Ascending aorta (tissue), 2 donors: Measurements from ENCODE around the gene C10orf62. TPM values are rescaled to one million over a fixed set of nuclear protein-coding genes. Genes with fewer than 3 reads are reported as not detected.
A peak's percentile ranks its signal among the peaks of the same experiment; 100 is the strongest.

Source experiments
- DNase-seq, 2 donors: peaks; one replicate each; pipeline ENCODE4 v3.0.0-alpha.2; 2019; ENCODE audit warnings: low spot score in 2 of 2
- H3K27ac ChIP-seq, 2 donors: fragments of 200-600 bp; sonication (generic); one replicate each; pipeline ENCODE4 v1.5.1; 2016 to 2017; ENCODE audit warnings: mild to moderate bottlenecking in 1 of 2
- H3K27me3 ChIP-seq: fragments of 200-600 bp; sonication (generic); one replicate; pipeline ENCODE4 v1.5.1; 2017
- H3K36me3 ChIP-seq, 2 donors: fragments of 200-600 bp; sonication (generic); one replicate each; pipeline ENCODE4 v1.5.1; 2016
- H3K4me1 ChIP-seq, 2 donors: fragments of 200-600 bp; sonication (generic); one replicate each; pipeline ENCODE4 v1.5.1; 2016 to 2017; ENCODE audit warnings: mild to moderate bottlenecking in 1 of 2
- H3K4me3 ChIP-seq, 2 donors: fragments of 200-600 bp; sonication (generic); one replicate each; pipeline ENCODE4 v1.5.1; 2016 to 2017; ENCODE audit warnings: mild to moderate bottlenecking in 1 of 2
- H3K9me3 ChIP-seq, 2 donors: fragments of 200-600 bp; sonication (generic); one replicate each; pipeline ENCODE4 v1.5.1; 2016
- CTCF ChIP-seq, 3 experiments: fragments of 200-600 bp in 2 of 3; fragments of 450-650 bp in 1 of 3; sonication (generic) in 2 of 3; IDR thresholded peaks; one replicate each; pipeline ENCODE4 v1.5.1; 2016 to 2019; ENCODE audit warnings: antibody characterized with exemption in 3 of 3, mild to moderate bottlenecking in 1 of 3, moderate library complexity in 1 of 3
- intact Hi-C: fragments of 100-400 bp; cut with DNase I; formaldehyde crosslinking; loops from one replicate; pipeline ENCODE4 v1.15.1; 2023
- total RNA-seq: library from RNA; depleted of rRNA; stranded (reverse); fragments of >200 nt; gene quantifications from one replicate; pipeline ENCODE4 v1.1.0, GENCODE V29; 2016

Gene C10orf62
- total RNA-seq, 1 donor from 2014 or later, result not detected

GRCh38 chr10:97607095-97607636 is 17.6 kb downstream of the C10orf62 start:
- no peak for TF ChIP-seq CTCF (IDR thresholded peaks at IDR 0.05)
- no peak overlapping the region for H3K27ac ChIP-seq
- H3K9me3 ChIP-seq, result no peaks in the 10 kb centered on the region
- no peak for DNase-seq
- H3K27me3 ChIP-seq, result no peaks in the 10 kb centered on the region
- intact Hi-C loops, result no loop called here
- peaks cover 0 to 21% of the 10 kb centered on the region in 2 donors for H3K4me1 ChIP-seq
- no peak overlapping the region for H3K4me3 ChIP-seq
- no peaks in the 10 kb centered on the region for H3K36me3 ChIP-seq

GRCh38 chr10:97608991-97609561 is 19.6 kb downstream of the C10orf62 start:
- H3K4me1 ChIP-seq, result peaks cover 0 to 24% of the 10 kb centered on the region in 2 donors
- no peaks in the 10 kb centered on the region for H3K27me3 ChIP-seq
- H3K27ac ChIP-seq, result peak overlapping the region; percentile 47 to 73
- no peak for TF ChIP-seq CTCF (IDR thresholded peaks at IDR 0.05)
- H3K36me3 ChIP-seq, result no peaks in the 10 kb centered on the region
- DNase-seq, result peak in 1 of 2 donors; percentile 72
- no peak overlapping the region for H3K4me3 ChIP-seq
- H3K9me3 ChIP-seq, result no peaks in the 10 kb centered on the region
- intact Hi-C loops, result no loop called here

GRCh38 chr10:97611473-97611872 is 22.0 kb downstream of the C10orf62 start:
- no peak for TF ChIP-seq CTCF (IDR thresholded peaks at IDR 0.05)
- intact Hi-C loops, result no loop called here
- Histone ChIP-seq H3K9me3 (no peaks in the 10 kb centered on the region), H3K36me3 (no peaks in the 10 kb centered on the region), H3K4me3 (no peak overlapping the region), H3K4me1 (peaks cover 0 to 24% of the 10 kb centered on the region in 2 donors), H3K27me3 (no peaks in the 10 kb centered on the region), H3K27ac (peak overlapping the region in 1 of 2 donors; percentile 44)
- no peak for DNase-seq

GRCh38 chr10:97612386-97612785 is 22.9 kb downstream of the C10orf62 start:
- Histone ChIP-seq H3K4me1 (peaks cover 0 to 24% of the 10 kb centered on the region in 2 donors), H3K27me3 (no peaks in the 10 kb centered on the region), H3K27ac (peak overlapping the region in 1 of 2 donors; percentile 44), H3K4me3 (no peak overlapping the region), H3K36me3 (no peaks in the 10 kb centered on the region), H3K9me3 (no peaks in the 10 kb centered on the region)
- intact Hi-C loops, result loop anchor here (1.0 to 2.0 kb wide), 2 partner anchors 40 to 150 kb away; partner anchors contain the start of gene ANKRD2
- no peak for DNase-seq
- TF ChIP-seq CTCF (IDR thresholded peaks at IDR 0.05), result peak; percentile 41 to 75 (median 62)

- Histone ChIP-seq H3K4me1 (no peaks in the 10 kb centered on the region), H3K4me3 (no peak overlapping the region), H3K36me3 (no peaks in the 10 kb centered on the region), H3K27ac (no peak overlapping the region), H3K9me3 (no peaks in the 10 kb centered on the region), H3K27me3 (no peaks in the 10 kb centered on the region)
- no peak for TF ChIP-seq CTCF (IDR thresholded peaks at IDR 0.05)
- intact Hi-C loops, result no loop called here
- DNase-seq, result no peak
These were observed 28.8 kb downstream of the C10orf62 start for GRCh38 chr10:97618285-97618684.
